HEK293 (cell line): ENCODE results near the gene RNF40.
A peak's percentile ranks its signal among the peaks of the same experiment; 100 is the strongest.

Experiments
- CTCF ChIA-PET: fragments of 350-600 bp; formaldehyde crosslinking; extraction: SDS; loops from one replicate; lab custom pipeline; 2021; ENCODE audit warnings: antibody characterized with exemption; lab: Yijun Ruan, JAX
- POLR2A ChIA-PET: fragments of 300-600 bp; formaldehyde crosslinking; extraction: SDS; loops from one replicate; lab custom pipeline; 2020; ENCODE audit warnings: antibody characterized with exemption, inconsistent platforms; lab: Yijun Ruan, JAX
- H3K27ac ChIP-seq: fragments of 200-500 bp; sonication (Bioruptor generic); 2 replicates; pipeline ENCODE4 v1.5.1; 2014; ENCODE audit warnings: low read depth, low read length, control low read depth, inconsistent platforms; ENCODE audit errors: extremely low read depth
- H3K36me3 ChIP-seq, 2 experiments: fragments of 200-500 bp in 1 of 2; sonication (Bioruptor generic) in 1 of 2; 1 replicate in 1 of 2; 2 replicates in 1 of 2; pipeline ENCODE4 v1.5.1; 2014 to 2017; ENCODE audit warnings: inconsistent platforms in 2 of 2, low read length in 2 of 2; ENCODE audit not compliant: control insufficient read depth in 2 of 2, insufficient read depth in 1 of 2
- H3K4me1 ChIP-seq: fragments of 200-500 bp; sonication (Bioruptor generic); 2 replicates; pipeline ENCODE4 v1.5.1; 2014; ENCODE audit warnings: mild to moderate bottlenecking, low read length, inconsistent platforms; ENCODE audit not compliant: control insufficient read depth, insufficient read depth
- H3K4me3 ChIP-seq: 2 replicates; pipeline ENCODE4 v1.5.1; 2011; ENCODE audit warnings: low read depth, mild to moderate bottlenecking, control low read depth, low read length, moderate library complexity
- H3K9me3 ChIP-seq: fragments of 200-500 bp; sonication (Bioruptor generic); 2 replicates; pipeline ENCODE4 v1.5.1; 2014; ENCODE audit warnings: low read depth, low read length, inconsistent platforms; ENCODE audit not compliant: control insufficient read depth, insufficient read depth
- GLIS1 ChIP-seq: fragments of 450-650 bp; formaldehyde crosslinking; IDR thresholded peaks from 2 replicates; pipeline ENCODE4 v1.5.1; 2016; ENCODE audit warnings: missing biosample characterization, missing genetic modification characterization
- HOXD13 ChIP-seq: sonication (generic); formaldehyde crosslinking; IDR thresholded peaks from 2 replicates; pipeline ENCODE4 v1.8.0; 2022; ENCODE audit warnings: missing genetic modification reagents, borderline replicate concordance
- KLF9 ChIP-seq: fragments of 450-650 bp; formaldehyde crosslinking; IDR thresholded peaks from 2 replicates; pipeline ENCODE4 v1.5.1; 2016; ENCODE audit warnings: missing biosample characterization, missing genetic modification characterization, low read depth
- ZBTB1 ChIP-seq: fragments of 450-650 bp; formaldehyde crosslinking; IDR thresholded peaks from 2 replicates; pipeline ENCODE4 v1.5.1; 2016; ENCODE audit warnings: missing biosample characterization, missing genetic modification characterization
- ZBTB17 ChIP-seq: fragments of 450-650 bp; formaldehyde crosslinking; IDR thresholded peaks from 2 replicates; pipeline ENCODE4 v1.5.1; 2016; ENCODE audit warnings: missing biosample characterization, missing genetic modification characterization
- ZEB2 ChIP-seq: fragments of 450-650 bp; formaldehyde crosslinking; IDR thresholded peaks from 2 replicates; pipeline ENCODE4 v1.5.1; 2016; ENCODE audit warnings: missing biosample characterization, missing genetic modification characterization
- ZNF202 ChIP-seq: fragments of 450-650 bp; formaldehyde crosslinking; IDR thresholded peaks from 2 replicates; pipeline ENCODE4 v1.5.1; 2016; ENCODE audit warnings: missing biosample characterization, missing genetic modification characterization, borderline replicate concordance
- ZNF324 ChIP-seq: fragments of 450-650 bp; formaldehyde crosslinking; IDR thresholded peaks from 2 replicates; pipeline ENCODE4 v1.5.1; 2016; ENCODE audit warnings: missing biosample characterization, missing genetic modification characterization
- ZNF366 ChIP-seq: fragments of 450-650 bp; formaldehyde crosslinking; conservative IDR thresholded peaks from 2 replicates; pipeline ENCODE4 v1.5.1; 2016; ENCODE audit warnings: missing biosample characterization, missing genetic modification characterization
- ZNF473 ChIP-seq: fragments of 450-650 bp; formaldehyde crosslinking; IDR thresholded peaks from 2 replicates; pipeline ENCODE4 v1.5.1; 2017; ENCODE audit warnings: missing biosample characterization, missing genetic modification characterization
- ZNF48 ChIP-seq: fragments of 450-650 bp; formaldehyde crosslinking; IDR thresholded peaks from 2 replicates; pipeline ENCODE4 v1.5.1; 2016; ENCODE audit warnings: missing biosample characterization, missing genetic modification characterization
- TF ChIP-seq, protein P1 (sequence below): fragments of 450-650 bp; formaldehyde crosslinking; conservative IDR thresholded peaks from 2 replicates; pipeline ENCODE4 v1.5.1; 2016; ENCODE audit warnings: low read depth, missing biosample characterization, missing genetic modification characterization
- TF ChIP-seq, protein P2 (sequence below): fragments of 450-650 bp; formaldehyde crosslinking; IDR thresholded peaks from 2 replicates; pipeline ENCODE4 v1.5.1; 2016; ENCODE audit warnings: missing biosample characterization, missing genetic modification characterization, borderline replicate concordance
- TF ChIP-seq, protein P3 (sequence below): fragments of 450-650 bp; formaldehyde crosslinking; optimal IDR thresholded peaks from 2 replicates; pipeline ENCODE3; 2016; ENCODE audit warnings: missing biosample characterization, mild to moderate bottlenecking, missing genetic modification characterization
- TF ChIP-seq, protein P4 (sequence below): fragments of 450-650 bp; formaldehyde crosslinking; IDR thresholded peaks from 2 replicates; pipeline ENCODE4 v1.5.1; 2016; ENCODE audit warnings: missing biosample characterization, missing genetic modification characterization
- TF ChIP-seq, protein P5 (sequence below): fragments of 450-650 bp; formaldehyde crosslinking; IDR thresholded peaks from 2 replicates; pipeline ENCODE4 v1.5.1; 2016; ENCODE audit warnings: missing biosample characterization, missing genetic modification characterization, borderline replicate concordance

RNF40 gene

DNA sequence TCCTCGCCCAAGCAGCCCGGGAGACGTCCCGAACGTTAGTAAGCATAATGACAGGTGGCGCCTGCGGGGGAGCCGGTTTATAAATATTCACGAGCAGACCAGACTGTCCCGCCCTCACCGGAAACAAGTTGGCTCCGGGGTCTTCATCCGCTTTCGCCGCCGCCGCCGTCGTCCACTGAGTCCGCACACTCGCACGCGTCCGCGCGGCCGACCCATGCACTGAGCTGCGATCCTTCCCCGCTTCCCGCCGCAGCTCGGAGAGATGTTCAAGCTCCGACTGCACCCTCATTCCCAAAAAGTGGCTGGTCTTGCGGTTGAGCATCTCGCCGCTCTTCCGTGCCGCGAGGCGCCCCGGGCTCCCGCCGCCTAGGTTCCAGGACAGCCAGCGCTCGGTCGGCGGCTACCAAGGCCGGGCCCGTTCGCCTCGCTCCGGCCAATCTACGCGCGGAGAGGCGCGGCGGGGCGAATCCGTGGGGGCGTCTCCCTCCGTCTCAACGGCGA is 645 bp upstream of the RNF40 start (continued):
- TF ChIP-seq, protein P1, sequence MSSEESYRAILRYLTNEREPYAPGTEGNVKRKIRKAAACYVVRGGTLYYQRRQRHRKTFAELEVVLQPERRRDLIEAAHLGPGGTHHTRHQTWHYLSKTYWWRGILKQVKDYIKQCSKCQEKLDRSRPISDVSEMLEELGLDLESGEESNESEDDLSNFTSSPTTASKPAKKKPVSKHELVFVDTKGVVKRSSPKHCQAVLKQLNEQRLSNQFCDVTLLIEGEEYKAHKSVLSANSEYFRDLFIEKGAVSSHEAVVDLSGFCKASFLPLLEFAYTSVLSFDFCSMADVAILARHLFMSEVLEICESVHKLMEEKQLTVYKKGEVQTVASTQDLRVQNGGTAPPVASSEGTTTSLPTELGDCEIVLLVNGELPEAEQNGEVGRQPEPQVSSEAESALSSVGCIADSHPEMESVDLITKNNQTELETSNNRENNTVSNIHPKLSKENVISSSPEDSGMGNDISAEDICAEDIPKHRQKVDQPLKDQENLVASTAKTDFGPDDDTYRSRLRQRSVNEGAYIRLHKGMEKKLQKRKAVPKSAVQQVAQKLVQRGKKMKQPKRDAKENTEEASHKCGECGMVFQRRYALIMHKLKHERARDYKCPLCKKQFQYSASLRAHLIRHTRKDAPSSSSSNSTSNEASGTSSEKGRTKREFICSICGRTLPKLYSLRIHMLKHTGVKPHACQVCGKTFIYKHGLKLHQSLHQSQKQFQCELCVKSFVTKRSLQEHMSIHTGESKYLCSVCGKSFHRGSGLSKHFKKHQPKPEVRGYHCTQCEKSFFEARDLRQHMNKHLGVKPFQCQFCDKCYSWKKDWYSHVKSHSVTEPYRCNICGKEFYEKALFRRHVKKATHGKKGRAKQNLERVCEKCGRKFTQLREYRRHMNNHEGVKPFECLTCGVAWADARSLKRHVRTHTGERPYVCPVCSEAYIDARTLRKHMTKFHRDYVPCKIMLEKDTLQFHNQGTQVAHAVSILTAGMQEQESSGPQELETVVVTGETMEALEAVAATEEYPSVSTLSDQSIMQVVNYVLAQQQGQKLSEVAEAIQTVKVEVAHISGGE (tag by site-specific recombination), result peak; percentile 76
- TF ChIP-seq, protein P2, sequence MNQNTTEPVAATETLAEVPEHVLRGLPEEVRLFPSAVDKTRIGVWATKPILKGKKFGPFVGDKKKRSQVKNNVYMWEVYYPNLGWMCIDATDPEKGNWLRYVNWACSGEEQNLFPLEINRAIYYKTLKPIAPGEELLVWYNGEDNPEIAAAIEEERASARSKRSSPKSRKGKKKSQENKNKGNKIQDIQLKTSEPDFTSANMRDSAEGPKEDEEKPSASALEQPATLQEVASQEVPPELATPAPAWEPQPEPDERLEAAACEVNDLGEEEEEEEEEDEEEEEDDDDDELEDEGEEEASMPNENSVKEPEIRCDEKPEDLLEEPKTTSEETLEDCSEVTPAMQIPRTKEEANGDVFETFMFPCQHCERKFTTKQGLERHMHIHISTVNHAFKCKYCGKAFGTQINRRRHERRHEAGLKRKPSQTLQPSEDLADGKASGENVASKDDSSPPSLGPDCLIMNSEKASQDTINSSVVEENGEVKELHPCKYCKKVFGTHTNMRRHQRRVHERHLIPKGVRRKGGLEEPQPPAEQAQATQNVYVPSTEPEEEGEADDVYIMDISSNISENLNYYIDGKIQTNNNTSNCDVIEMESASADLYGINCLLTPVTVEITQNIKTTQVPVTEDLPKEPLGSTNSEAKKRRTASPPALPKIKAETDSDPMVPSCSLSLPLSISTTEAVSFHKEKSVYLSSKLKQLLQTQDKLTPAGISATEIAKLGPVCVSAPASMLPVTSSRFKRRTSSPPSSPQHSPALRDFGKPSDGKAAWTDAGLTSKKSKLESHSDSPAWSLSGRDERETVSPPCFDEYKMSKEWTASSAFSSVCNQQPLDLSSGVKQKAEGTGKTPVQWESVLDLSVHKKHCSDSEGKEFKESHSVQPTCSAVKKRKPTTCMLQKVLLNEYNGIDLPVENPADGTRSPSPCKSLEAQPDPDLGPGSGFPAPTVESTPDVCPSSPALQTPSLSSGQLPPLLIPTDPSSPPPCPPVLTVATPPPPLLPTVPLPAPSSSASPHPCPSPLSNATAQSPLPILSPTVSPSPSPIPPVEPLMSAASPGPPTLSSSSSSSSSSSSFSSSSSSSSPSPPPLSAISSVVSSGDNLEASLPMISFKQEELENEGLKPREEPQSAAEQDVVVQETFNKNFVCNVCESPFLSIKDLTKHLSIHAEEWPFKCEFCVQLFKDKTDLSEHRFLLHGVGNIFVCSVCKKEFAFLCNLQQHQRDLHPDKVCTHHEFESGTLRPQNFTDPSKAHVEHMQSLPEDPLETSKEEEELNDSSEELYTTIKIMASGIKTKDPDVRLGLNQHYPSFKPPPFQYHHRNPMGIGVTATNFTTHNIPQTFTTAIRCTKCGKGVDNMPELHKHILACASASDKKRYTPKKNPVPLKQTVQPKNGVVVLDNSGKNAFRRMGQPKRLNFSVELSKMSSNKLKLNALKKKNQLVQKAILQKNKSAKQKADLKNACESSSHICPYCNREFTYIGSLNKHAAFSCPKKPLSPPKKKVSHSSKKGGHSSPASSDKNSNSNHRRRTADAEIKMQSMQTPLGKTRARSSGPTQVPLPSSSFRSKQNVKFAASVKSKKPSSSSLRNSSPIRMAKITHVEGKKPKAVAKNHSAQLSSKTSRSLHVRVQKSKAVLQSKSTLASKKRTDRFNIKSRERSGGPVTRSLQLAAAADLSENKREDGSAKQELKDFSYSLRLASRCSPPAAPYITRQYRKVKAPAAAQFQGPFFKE (tag by site-specific recombination), result peak; percentile 75; the same call in 1 of the 2 replicates
- TF ChIP-seq ZNF324 (tag by site-specific recombination), result peak; percentile 77; the same call in 1 of the 2 replicates
- TF ChIP-seq, protein P3, sequence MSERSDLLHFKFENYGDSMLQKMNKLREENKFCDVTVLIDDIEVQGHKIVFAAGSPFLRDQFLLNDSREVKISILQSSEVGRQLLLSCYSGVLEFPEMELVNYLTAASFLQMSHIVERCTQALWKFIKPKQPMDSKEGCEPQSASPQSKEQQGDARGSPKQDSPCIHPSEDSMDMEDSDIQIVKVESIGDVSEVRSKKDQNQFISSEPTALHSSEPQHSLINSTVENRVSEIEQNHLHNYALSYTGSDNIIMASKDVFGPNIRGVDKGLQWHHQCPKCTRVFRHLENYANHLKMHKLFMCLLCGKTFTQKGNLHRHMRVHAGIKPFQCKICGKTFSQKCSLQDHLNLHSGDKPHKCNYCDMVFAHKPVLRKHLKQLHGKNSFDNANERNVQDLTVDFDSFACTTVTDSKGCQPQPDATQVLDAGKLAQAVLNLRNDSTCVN, result peak; percentile 95

DNA sequence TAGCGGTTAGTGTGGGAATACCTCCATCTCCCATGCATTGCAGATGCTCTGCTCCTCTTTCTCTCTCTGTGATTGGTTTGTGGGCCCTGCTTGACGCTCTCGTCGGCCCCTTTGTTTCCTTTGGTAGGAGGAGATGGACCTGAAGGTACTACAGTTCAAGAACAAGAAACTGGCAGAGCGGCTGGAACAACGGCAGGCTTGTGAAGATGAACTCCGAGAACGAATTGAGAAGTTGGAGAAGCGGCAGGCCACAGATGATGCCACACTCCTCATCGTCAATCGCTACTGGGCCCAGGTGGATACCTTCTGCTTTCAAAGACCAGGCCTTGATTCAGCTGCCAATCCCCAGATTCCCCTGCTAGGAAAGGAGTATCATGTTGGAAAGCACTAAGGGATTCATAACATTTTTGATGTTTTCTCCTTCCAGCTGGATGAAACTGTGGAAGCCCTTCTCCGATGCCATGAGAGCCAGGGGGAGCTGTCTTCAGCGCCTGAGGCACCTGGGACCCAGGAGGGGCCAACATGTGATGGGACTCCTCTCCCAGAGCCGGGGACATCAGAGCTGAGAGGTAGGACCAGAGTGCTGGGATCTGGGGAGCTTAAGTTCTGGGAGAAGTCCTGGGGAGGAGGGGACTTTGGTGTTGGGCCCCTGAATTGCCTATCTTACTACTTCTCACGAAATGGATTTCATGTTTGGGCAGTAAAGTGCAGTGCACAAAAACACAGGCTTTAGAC is 1.0 kb downstream of the RNF40 start:
- Histone ChIP-seq H3K9me3 (no peaks in the 10 kb centered on the region), H3K4me3 (peak overlapping the region; percentile 95), H3K36me3 (peaks cover 13 to 79% of the 10 kb centered on the region in 2 experiments; a peak in 2 of 3 replicates), H3K4me1 (peaks cover 4% of the 10 kb centered on the region; the same call in 1 of the 2 replicates)
- CTCF ChIA-PET, result interaction anchor here (0.9 to 1.0 kb wide), 2 partner anchors 51 to 137 kb away, joined by 3 to 5 read pairs; no protein-coding TSS in a partner anchor
- peak; percentile 37 for TF ChIP-seq ZBTB17 (tag by site-specific recombination)
- TF ChIP-seq, protein P4, sequence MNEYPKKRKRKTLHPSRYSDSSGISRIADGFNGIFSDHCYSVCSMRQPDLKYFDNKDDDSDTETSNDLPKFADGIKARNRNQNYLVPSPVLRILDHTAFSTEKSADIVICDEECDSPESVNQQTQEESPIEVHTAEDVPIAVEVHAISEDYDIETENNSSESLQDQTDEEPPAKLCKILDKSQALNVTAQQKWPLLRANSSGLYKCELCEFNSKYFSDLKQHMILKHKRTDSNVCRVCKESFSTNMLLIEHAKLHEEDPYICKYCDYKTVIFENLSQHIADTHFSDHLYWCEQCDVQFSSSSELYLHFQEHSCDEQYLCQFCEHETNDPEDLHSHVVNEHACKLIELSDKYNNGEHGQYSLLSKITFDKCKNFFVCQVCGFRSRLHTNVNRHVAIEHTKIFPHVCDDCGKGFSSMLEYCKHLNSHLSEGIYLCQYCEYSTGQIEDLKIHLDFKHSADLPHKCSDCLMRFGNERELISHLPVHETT (tag by site-specific recombination), result no peak
- TF ChIP-seq, all 188 proteins: peak for 1
- H3K27ac ChIP-seq, result peak overlapping the region; percentile 65; the same call in 1 of the 2 replicates
- POLR2A ChIA-PET, result interaction anchor here (0.9 to 4.8 kb wide), 3 partner anchors 12 to 28 kb away, joined by 3 to 23 read pairs (median 21); partner anchors contain the start of gene PHKG2

DNA sequence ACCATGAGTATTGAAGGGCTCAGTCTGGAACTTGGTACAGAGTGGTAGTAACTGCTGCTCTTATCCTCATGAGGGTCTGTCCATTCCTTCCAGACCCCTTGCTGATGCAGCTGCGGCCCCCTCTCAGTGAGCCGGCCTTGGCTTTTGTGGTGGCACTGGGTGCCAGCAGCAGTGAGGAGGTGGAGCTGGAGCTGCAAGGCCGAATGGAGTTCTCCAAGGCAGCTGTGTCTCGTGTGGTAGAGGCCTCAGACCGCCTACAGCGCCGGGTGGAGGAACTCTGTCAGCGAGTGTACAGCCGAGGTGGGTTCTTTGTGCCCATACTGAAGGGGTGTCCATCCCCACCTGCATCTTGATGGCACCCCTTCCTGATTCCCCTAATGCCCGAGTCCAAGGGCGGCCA is 2.0 kb downstream of the RNF40 start:
- Histone ChIP-seq H3K4me1 (peaks cover 4% of the 10 kb centered on the region; the same call in 1 of the 2 replicates), H3K4me3 (no peak overlapping the region), H3K9me3 (no peaks in the 10 kb centered on the region), H3K27ac (no peak overlapping the region), H3K36me3 (peaks cover 18 to 79% of the 10 kb centered on the region in 2 experiments; a peak in 2 of 3 replicates)
- ChIA-PET CTCF (interaction anchor here (0.8 to 0.9 kb wide), 2 partner anchors 112 to 178 kb away, joined by 3 read pairs; no protein-coding TSS in a partner anchor), POLR2A (interaction anchor here (0.9 to 4.8 kb wide), 4 partner anchors 11 to 28 kb away, joined by 3 to 23 read pairs (median 12); partner anchors contain the start of gene PHKG2)
- no peak for TF ChIP-seq ZBTB1 (tag by site-specific recombination)
- TF ChIP-seq ZNF366 (tag by site-specific recombination), result no peak
- no peak for TF ChIP-seq ZNF48
- TF ChIP-seq ZNF473 (tag by site-specific recombination), result no peak
- TF ChIP-seq GLIS1 (tag by site-specific recombination), result no peak
- TF ChIP-seq ZEB2, result no peak
- no peak for TF ChIP-seq KLF9 (tag by site-specific recombination)
- TF ChIP-seq, protein P5, sequence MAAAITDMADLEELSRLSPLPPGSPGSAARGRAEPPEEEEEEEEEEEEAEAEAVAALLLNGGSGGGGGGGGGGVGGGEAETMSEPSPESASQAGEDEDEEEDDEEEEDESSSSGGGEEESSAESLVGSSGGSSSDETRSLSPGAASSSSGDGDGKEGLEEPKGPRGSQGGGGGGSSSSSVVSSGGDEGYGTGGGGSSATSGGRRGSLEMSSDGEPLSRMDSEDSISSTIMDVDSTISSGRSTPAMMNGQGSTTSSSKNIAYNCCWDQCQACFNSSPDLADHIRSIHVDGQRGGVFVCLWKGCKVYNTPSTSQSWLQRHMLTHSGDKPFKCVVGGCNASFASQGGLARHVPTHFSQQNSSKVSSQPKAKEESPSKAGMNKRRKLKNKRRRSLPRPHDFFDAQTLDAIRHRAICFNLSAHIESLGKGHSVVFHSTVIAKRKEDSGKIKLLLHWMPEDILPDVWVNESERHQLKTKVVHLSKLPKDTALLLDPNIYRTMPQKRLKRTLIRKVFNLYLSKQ (tag by site-specific recombination), result no peak
- no peak for TF ChIP-seq ZNF202 (tag by site-specific recombination)
- TF ChIP-seq HOXD13 (CRISPR knock-in tag), result no peak
